GM10248 (cell line): Measurements from ENCODE around the gene TCF7L1.

Experiments
- CTCF ChIA-PET: fragments of 300-600 bp; sonication (Branson Sonifier 250); formaldehyde crosslinking; extraction: SDS; loops from one replicate; lab custom pipeline; 2021; ENCODE audit warnings: antibody characterized with exemption; lab: Yijun Ruan, JAX
- POLR2A ChIA-PET: fragments of 350-650 bp; sonication (Branson Sonifier 250); formaldehyde crosslinking; extraction: SDS; loops from one replicate; lab custom pipeline; 2020; ENCODE audit warnings: antibody characterized with exemption; lab: Yijun Ruan, JAX
- DNase-seq: peaks from one replicate; pipeline ENCODE4 v3.0.0; 2012; ENCODE audit errors: extremely low spot score
- TF ChIP-seq, protein P1 (sequence below): IDR thresholded peaks from 2 replicates; pipeline ENCODE4 v1.5.1; 2012; ENCODE audit warnings: mild to moderate bottlenecking, low read depth; ENCODE audit errors: extremely low read depth, missing control alignments, control extremely low read depth

TCF7L1 gene

DNA sequence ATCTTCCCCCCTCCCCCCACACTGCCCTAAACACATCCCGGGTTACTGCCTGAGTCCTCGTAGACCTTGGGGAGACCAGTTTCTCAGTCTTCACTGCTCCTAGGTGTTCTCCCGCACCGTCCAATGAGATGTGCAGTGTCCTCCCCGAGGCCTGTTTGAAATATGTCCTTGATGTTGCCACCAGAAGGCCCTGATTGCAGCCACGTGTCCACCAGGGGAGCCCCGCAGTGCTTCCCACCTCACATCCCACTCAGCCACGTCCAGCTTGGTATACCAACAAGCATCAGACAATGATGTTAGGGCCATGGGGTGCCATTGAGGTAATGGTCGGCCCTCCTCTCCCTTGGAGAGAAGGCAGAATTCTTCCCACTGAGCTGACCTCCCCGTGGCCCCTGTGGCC is 38.7 kb downstream of the TCF7L1 start:
- ChIA-PET POLR2A (no interaction called here), CTCF (interaction anchor here (1.0 kb wide), 2 partner anchors 9 to 10 kb away, joined by 3 to 4 read pairs; no protein-coding TSS in a partner anchor)
- TF ChIP-seq, protein P1, sequence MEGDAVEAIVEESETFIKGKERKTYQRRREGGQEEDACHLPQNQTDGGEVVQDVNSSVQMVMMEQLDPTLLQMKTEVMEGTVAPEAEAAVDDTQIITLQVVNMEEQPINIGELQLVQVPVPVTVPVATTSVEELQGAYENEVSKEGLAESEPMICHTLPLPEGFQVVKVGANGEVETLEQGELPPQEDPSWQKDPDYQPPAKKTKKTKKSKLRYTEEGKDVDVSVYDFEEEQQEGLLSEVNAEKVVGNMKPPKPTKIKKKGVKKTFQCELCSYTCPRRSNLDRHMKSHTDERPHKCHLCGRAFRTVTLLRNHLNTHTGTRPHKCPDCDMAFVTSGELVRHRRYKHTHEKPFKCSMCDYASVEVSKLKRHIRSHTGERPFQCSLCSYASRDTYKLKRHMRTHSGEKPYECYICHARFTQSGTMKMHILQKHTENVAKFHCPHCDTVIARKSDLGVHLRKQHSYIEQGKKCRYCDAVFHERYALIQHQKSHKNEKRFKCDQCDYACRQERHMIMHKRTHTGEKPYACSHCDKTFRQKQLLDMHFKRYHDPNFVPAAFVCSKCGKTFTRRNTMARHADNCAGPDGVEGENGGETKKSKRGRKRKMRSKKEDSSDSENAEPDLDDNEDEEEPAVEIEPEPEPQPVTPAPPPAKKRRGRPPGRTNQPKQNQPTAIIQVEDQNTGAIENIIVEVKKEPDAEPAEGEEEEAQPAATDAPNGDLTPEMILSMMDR, result no peak
- DNase-seq, result no peak

DNA sequence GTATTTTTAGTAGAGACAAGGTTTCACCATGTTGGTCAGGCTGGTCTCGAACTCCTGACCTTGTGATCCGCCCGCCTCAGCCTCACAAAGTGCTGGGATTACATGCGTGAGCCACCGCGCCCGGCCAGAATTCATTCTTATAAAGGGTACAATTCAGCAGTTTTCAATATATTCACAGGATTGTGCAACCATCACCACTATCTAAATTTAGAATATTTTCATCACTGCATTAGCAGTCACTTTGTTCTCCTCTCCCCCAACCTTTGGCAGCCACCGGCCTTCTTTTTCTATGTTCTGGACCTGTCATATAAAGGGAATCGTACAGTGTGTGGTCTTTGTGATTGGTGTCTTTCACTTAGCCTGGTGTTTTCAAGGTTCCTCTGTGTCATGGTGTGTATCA is 40.7 kb downstream of the TCF7L1 start:
- TF ChIP-seq, protein P1, result no peak
- POLR2A ChIA-PET, result no interaction called here
- DNase-seq, result no peak
- CTCF ChIA-PET, result no interaction called here

DNA sequence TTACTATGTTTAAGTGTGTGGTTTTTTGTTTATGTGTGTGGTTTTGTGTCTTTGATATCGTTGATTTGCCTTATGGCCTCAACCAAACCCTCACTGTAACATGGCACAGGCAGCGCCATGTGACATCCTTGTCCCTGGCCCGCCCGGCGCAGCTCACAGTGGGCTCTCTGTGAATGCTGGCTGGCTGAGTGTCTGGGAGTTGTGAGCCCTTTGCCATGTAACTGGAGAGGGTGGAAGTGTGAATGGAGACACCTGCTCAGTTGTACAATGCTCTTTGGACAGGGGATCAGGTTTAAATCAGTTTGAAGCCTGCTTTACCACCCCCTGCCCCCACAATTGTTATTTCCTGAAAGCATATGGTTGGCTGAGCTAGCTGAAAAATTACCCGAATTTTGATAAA is 41.8 kb downstream of the TCF7L1 start:
- no peak for DNase-seq
- ChIA-PET CTCF (no interaction called here), POLR2A (no interaction called here)
- TF ChIP-seq, protein P1, result no peak

DNA sequence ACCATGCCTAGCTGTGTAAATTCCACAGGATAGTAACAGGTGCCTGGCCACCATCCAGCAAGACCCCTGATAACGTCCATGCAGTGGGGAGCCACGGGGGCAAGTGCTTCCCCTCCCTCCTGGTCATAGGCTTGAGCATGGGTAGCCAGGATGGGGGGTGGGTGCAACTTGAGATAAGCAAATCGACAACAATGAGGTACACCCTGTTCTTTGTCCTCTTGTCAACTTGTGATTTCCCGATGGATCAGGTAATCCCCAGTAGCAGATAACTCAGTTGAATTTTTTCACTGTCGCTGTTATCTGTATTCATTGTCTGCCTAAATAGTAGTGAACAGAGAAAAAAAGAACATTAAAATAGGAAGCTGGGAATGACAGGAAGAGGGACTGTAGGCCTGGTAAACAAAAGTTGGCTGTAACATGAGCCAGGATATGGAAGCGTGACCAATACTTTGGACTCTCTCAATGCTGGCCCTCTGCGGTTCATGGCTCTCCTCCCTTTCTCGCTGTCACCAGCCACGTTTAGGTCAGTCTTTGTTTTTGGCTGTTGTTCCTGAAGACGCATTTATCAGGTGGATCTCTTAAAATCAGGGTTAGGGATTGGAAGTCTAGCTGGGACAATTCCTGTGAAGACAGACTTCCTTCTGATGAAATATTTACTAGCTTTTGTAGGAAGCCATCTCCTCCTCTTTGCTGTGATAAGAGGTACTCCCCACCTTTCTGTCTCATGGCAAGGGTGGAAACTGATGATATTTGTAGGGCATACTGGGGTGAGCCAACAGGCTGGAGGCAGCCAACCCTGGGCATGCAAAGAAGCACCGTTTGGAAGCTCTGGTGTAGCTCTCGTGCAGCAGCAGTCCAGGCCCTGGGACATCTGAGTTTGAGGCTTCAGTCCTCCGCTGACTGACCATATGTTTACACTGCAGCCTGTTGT is 42.4 kb downstream of the TCF7L1 start:
- no peak for DNase-seq
- TF ChIP-seq, protein P1, result no peak
- CTCF ChIA-PET, result no interaction called here
- POLR2A ChIA-PET, result no interaction called here

DNA sequence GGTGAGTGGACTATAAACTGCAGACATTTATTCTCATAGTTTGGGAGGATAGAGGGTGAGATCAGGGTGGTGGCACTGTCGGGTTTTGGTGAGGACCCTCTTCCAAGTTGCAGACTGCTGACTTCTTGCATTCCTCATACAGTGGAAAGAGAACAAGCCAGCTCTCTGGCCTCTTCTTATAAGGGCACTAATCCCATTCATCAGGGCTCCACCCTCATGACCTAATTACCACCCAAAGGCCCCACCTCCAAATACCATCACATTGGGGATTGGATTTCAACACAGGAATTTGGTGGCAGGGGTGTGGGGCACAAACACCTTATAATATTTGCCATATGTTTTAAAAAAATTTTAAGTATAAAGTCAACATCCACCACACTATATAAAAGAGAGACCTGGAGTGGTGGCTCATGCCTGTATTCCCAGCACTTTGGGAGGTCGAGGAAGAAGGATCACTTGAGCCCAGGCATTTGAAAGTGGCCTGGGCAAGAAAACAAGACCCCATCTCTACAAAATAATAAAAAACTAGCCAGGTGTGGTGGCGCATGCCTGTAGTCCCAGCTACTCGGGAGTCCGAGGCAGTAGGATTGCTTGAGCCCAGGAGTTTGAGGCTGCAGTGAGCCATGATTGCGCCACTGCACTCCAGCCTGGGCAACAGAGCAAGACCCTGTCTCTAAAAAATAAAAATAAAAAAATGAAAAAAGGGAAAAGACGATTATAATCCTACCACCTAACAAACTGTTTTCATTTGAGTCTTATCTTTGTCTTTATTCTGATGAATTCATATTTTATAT is 44.0 kb downstream of the TCF7L1 start:
- CTCF ChIA-PET, result interaction anchor here (1.0 to 1.4 kb wide), 2 partner anchors 9 to 108 kb away, joined by 3 to 6 read pairs; no protein-coding TSS in a partner anchor
- TF ChIP-seq, protein P1, result no peak
- DNase-seq, result no peak
- POLR2A ChIA-PET, result no interaction called here

DNA sequence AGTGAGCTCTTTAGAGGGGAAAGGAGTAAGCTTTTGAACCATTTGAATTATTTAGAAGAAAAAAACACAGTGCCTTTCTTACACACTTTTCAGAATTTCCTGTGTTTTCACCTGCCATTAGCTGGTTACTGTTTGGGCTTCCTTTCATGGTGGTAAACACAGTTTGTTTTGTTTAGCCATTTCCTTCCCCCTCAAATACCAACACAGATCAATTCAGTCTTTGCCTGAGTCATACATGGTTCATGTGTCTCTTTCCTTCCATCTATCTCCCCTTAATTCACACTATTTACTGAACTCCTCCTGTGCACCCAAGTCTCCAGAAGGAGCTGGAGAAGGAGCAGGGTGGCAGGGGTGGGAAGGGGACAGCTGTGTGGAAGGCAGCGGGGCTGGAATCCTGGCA is 45.0 kb downstream of the TCF7L1 start:
- TF ChIP-seq, protein P1, result no peak
- DNase-seq, result no peak
- POLR2A ChIA-PET, result no interaction called here
- CTCF ChIA-PET, result interaction anchor here (1.0 to 1.4 kb wide), 2 partner anchors 8 to 107 kb away, joined by 3 to 6 read pairs; no protein-coding TSS in a partner anchor
